GM18951 (cell line): Measurements from ENCODE around the gene GFPT1.

Experiments used
- POLR2A ChIP-seq: IDR thresholded peaks from 4 replicates; pipeline ENCODE4 v1.6.1; 2011; ENCODE audit warnings: mild to moderate bottlenecking; ENCODE audit not compliant: insufficient read length, insufficient read depth; ENCODE audit errors: extremely low read depth
- in situ Hi-C: fragments of 300-500 bp; cut with MboI; formaldehyde crosslinking; loops from one replicate; pipeline ENCODE4 v1.12.0; 2022; ENCODE audit warnings: low sequenced_read_pairs, mixed read lengths, inconsistent platforms; ENCODE audit not compliant: unreplicated experiment

GFPT1 gene

GRCh38 chr2:69285379-69285894 is 101.6 kb downstream of the GFPT1 start:
- TF ChIP-seq POLR2A, result no peak

DNA sequence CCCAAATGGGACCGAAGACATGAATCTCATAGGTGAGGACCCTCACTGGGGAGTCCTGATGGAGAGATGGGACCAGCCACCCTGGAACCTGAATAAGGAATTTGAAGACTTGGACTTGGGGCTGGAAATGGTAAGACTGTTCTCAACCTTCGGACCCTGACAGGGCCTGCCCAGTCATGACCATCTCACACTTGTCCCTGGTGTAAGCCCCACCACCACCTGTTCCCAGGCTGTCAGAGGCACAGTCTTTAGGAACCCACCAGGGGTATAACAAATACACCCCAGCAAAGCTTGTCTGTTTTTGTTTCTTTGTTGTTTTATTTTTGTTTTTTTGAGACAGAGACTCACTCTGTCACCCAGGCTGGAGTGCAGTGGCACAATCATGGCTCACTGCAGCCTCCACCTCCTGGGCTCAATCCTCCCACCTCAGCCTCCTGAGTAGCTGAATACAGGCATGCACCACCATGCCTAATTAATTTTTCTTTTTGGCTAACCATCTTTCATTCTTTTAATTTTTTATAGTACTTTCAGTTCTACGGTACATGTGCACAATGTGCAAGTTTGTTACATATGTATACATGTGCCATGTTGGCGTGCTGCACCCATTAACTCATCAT is 106.1 kb downstream of the GFPT1 start:
- in situ Hi-C loops, result no loop called here
- TF ChIP-seq POLR2A, result no peak

More at GRCh38 chr2:69285379-69285894, 101.6 kb downstream of the GFPT1 start:
- in situ Hi-C loops, result no loop called here

- no peak for TF ChIP-seq POLR2A
- in situ Hi-C loops, result no loop called here
These were observed 106.9 kb downstream of the GFPT1 start for GRCh38 chr2:69279931-69280681.

DNA sequence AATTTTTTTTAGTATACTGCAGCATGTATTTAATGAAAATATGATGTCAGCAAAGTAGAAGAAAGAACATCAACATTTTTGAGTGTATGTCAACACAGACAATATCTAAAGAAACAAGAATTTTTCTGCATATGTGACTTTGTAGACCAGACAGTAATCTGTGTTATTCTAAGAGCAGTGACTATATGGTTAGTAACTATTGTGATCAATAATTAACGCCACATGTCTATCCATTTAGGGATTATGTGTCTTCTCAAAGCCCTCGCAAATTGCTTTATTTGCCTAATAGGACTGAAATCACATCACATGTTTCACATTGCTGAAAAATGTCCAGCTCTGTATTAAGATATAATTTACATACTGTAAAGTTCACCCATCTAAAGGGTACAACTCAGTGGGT is 107.8 kb downstream of the GFPT1 start:
- in situ Hi-C loops, result no loop called here
- TF ChIP-seq POLR2A, result no peak

DNA sequence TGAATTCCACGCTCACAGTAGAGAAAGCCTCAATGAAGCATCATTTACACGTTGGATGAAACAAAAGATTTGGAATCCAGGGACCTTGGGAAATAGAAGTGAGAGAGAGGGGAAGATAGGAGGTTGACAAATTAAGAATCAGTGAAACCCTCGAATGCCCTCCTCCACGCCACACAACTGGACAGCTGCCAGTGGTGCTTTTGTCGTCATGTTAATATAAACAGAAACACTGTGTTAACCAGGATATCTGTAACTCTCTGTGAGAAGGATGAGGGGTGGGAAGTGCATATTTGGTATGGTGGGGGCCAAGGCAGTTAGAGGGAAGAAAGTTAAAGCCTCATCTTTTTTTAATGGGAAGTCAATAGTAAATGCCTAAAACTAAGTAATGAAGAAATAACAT is 108.7 kb downstream of the GFPT1 start:
- no peak for TF ChIP-seq POLR2A
- in situ Hi-C loops, result no loop called here

- in situ Hi-C loops, result no loop called here
These were observed 111.5 kb downstream of the GFPT1 start for GRCh38 chr2:69275490-69275889.

DNA sequence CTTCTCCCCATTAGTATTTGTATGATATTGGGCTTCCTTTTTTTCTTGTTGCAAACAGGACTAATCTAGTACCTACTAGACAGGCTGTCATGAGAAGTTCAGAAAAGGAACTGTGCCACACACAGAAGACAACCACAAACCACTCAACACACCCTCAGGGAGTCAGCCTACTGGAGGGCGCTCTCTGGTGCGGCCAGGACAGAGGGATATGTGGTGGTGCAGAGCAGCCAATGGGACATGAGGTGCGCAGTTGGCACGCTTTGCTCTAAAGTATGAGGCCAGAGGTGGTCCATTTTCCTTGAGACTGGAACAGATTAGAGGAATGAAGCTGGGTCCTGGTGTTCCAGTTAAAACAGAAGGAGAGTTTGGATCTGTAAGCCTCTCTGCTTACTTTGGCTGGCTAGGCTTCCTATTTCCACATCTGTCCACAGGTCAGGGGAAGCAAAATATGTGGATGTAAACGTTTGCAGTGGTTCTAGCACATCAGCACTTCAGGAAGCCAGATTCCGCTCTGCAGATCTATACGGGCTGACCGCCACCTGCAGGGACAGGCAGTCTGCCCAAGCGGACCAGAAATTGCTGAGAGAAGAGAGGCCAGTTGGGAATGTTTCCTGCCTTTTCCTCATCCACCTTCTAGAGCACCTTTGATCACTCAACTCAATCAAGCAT is 114.1 kb downstream of the GFPT1 start:
- TF ChIP-seq POLR2A, result no peak
- in situ Hi-C loops, result no loop called here

More at GRCh38 chr2:69275490-69275889, 111.5 kb downstream of the GFPT1 start:
- TF ChIP-seq POLR2A, result no peak

- TF ChIP-seq POLR2A, result no peak
- in situ Hi-C loops, result no loop called here
These were observed 115.2 kb downstream of the GFPT1 start for GRCh38 chr2:69271831-69272257.
